OCI-M1 (cell line): Measurements from ENCODE around the gene RPUSD2.
"Not testable (repeated sequence)": the region's sequence is repeated elsewhere in the genome, so short reads cannot be mapped to it uniquely, and the experiment has no call there.

Experiments
- DNase-seq: peaks from one replicate; lab custom pipeline; 2025; lab: John Stamatoyannopoulos, UW

The RPUSD2 gene

DNA sequence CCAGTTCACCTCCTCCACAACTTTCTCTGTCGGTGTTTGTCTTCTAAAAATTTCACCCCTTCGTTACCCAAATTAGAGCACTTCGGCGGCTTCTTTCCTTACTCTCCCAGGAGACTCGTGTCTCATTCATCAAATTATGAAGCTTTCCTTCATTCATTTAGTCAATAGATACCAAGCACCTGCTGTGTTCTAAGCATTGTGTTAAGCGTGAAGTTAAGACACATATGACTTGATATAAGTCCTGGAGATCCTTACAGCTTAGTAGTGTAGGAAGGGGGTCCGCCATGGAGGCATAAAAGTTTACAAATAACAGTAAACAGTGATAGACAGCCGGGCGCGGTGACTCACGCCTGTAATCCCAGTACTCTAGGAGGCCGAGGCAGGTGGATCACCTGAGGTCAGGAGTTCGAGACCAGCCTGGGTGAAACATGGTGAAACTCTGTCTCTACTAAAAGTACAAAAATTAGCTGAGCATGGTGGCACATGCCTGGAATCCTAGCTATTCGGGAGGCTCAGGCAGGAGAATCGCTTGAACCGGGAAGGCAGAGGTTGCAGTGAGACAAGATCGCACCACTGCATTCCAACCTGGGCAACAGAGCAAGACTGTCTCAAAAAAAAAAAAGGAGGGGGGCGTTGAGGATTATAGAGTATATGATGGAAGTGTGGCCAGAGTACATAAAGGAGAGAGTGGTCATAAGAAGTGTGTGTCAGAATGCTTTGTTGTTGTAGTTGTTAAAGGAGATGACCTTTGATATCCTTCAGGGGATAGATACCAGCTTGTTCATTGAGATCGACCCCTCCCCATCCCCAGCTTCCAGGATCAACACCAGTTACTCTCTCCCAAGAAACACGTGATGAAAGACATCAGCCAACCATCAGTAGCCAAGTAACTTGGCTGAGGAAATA lies 3.5 kb upstream of the RPUSD2 start:
- no peak for DNase-seq

DNA sequence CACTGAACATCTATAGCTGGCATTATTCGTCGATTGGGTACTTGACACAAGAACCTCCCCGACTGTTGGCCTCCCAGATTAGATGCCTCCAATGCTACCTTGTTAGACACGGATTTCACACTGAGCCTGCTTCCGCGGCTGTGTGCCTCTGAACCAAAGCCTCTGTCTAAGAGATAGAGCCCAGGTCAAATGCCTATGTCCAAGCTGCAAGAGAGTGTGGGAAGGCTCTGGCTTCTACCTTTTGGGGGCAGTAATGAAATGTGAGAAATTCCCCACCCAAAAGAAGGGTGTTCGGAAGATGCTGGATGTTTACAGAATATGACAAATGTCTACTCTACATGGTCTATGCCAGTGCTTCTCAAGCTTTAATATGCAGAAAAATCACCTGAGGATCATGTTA lies 2.0 kb upstream of the RPUSD2 start:
- DNase-seq: peak; percentile 84

DNA sequence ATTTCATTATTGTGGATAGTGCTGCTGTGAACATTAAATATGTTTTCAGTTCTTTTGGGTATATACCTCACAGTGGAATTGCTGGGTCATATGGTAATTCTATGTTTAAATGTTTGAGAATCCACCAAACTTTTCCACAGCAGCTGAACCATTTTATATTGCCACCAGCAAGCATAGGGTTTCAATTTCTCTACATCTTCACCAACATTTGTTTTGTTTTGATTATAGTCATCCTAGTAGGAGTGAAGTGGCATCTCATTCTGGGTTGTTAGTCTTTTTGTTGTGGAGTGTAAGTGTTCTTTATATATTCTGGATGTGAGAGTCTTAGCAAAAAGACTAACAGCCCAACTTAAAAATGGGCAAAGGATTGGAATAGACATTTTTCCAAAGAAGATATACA lies 6.0 kb downstream of the RPUSD2 start:
- no peak for DNase-seq

- not testable (repeated sequence) for DNase-seq
These were observed 7.8 kb downstream of the RPUSD2 start for GRCh38 chr15:40576914-40577313.

DNA sequence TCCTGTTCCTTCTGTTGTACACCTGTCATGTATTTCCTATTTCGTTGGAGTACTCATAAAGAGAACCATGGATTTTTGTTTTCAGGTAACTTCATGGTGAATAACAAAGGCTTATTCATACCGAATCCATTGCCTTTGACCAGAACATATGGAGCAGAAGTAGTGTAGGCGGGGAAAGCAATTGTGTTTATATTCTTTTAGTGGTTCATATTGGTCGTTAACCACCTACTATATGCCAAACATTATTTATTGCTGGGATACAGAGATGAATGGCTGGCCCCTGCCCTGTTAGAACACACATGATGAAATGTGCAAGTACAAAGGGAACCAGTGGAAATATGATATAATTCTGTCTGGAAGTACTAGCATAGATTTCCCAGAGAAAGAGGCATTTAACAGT lies 9.8 kb downstream of the RPUSD2 start:
- no peak for DNase-seq

GRCh38 chr15:40581796-40582195 lies 12.7 kb downstream of the RPUSD2 start:
- not testable (repeated sequence) for DNase-seq

GRCh38 chr15:40582726-40583246 lies 13.7 kb downstream of the RPUSD2 start:
- DNase-seq: peak; percentile 93

DNA sequence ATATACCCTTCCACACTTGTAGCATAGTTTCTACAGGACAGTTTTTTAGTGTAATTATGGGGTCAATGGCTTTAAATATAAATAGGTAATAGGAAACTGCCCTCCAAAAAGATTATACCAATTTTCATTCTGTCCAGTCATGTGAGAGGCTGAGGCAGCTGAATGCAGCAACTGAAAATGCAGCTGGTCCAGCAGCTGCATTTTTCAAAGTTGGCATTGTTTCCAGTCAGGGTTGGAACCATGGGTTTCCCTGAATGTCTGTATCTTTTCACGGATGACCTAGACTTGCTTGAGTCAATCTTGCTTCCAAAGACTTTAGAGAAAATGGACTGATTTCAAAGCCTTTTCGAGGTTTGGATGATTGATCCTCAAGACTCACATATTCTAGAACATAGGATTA lies 15.1 kb downstream of the RPUSD2 start:
- DNase-seq: no peak

DNA sequence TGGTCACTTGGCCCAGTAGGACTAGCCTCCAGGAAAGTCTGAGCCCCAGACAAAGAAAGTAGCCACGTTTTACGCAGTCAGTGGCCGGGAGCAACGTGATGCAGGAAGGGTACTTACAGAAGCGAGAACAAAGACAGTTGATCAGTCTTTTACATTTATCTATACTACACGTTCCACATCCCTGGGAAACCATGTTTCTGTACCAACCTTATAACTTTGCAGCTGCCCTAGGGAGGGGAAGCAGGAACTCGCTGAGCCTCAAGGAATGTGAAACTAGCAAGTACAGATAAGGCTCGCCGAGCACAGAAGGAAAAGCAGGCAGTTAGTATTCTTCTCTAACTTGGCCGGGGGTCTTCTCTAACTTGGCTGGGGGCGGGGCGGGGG lies 21.6 kb downstream of the RPUSD2 start:
- peak; percentile 67 for DNase-seq

DNA sequence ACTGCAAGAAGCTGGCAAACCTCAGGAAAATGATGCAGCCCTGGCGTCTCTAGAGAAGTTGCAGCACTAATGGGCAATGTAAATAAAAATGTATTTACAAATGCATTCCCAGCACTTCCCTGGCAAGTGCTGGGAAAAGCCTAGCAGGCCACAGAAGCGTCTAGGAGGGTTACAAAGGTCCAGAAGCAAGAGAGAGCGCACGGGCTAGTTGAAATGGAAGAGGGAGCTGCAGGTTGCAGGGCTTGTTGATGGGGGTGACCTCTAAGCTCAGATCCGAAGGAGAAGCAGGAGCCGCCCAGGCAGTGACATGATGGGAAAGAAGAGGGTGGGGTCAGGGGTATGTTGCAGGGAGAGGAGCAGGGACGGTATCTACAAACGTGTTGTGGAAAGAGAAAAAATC lies 22.3 kb downstream of the RPUSD2 start:
- DNase-seq: no peak

- DNase-seq: peak; percentile 65
These were observed 24.1 kb downstream of the RPUSD2 start for GRCh38 chr15:40593165-40593564.

GRCh38 chr15:40593588-40594428 lies 24.7 kb downstream of the RPUSD2 start, which contains the start of gene KNL1:
KNL1 (plus strand) TSS chr15:40594249; CDS start chr15:40602932, 8,683 bp downstream.
- DNase-seq: peak; percentile 98

DNA sequence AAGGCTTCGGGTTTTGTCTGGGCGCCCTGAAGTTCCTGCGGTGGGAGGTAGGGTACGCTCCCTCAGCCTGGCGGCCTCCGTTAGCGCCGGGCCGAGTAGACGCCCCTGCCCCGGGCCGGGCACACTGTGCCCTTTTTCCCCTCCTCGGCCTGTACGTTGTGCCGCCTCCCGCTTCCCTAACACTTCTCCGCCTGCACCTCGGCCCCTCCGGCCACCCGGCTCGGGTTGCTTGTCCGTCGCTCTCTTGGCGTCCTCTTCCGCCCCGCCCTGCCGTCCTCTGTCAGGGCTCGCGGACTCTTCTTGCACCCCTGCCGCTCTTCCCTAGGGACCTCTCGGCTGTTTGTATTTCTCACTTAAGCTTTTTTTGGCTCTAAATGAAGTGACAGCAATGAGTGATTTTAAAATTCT lies 25.3 kb downstream of the RPUSD2 start:
- DNase-seq: peak; percentile 81

DNA sequence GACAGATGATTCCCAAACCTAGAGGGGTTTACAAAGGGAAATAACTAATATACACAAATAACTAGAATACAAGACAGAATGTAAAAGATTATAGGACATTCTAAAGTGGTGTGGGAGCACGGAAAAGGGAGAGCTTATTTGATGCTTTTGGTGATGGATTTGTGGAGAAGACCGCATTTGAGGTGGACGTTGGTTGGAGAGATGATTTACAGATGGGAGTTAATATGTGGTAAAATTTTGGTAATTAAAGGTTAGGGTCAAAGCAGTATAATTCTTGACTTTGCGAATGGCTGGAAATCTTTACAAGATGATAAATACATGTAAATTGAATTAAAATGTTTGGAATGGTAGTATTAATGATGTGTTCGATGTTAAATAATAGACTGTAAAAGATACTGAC lies 26.1 kb downstream of the RPUSD2 start:
- DNase-seq: no peak

DNA sequence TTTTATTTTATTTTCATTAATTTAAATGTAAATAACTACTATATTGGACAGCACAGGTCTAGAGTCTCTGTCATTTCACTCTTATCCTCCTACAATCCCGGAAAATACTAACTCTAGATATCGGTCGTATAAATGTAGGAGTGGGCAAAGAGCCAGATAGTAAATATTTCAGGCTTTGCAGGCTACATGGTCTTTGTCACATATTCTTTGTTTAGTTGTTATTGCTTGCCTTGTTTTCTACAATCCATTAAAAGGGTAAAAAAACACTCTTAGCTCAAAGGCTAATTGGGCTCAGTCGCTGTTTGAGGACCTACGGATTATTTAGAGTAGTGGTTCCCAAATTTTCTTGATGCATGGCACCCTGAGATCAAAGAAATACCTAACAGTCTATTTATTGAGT lies 26.7 kb downstream of the RPUSD2 start:
- DNase-seq: peak; percentile 24

DNA sequence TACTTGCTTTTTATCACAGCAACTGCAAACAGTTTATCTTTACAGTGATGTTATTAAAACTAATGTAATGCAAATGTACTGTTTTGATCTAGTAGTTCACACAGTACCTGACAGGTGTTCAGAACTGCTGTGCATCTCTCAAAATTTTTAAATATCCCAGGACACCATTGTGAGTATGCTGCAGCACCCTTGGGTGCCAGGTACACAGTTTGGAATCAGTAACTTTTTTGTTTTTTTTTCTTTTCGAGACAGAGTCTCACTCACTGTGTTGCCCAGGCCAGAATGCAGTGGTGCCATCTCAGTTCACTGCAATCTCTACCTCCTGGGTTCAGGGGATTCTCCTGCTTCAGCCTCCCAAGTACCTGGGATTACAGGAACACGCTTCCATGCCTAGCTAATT lies 27.9 kb downstream of the RPUSD2 start:
- no peak for DNase-seq

DNA sequence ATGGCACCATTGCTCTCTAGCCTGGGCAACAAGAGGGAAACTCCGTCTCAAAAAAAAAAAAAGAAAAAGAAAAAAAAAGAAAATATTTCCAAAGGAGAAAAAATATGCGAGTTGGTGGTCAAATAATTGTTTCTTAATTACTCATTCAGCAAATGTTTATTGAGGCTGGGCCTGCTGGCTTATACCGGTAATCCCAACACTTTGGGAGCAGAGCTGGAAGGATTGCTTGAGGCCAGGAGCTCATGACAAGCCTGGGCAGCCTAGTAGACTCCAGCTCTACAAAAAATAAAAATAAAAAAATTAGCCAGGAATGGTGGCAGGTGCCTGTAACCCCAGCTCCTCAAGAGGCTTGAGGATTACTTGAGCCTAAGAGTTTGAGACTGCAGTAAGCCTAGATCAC lies 29.0 kb downstream of the RPUSD2 start:
- no peak for DNase-seq

DNA sequence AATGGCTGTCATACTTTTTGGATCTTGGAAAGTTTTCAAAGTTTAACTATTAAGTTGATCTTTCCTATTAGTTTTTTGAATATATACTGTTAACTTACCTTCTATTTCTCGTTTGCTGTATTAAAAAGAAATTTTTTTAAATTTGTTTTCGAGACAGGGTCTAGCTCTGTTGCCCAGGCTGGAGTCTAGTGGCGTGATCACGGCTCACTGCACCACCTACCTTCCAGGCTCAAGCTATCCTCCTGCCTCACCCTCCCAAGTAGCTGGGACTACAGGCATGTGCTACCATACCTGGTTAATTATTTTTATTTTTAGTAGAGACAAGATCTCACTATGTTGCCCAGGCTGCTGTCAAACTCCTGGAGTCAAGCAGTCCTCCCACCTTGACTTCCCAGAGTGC lies 29.6 kb downstream of the RPUSD2 start:
- no peak for DNase-seq

DNA sequence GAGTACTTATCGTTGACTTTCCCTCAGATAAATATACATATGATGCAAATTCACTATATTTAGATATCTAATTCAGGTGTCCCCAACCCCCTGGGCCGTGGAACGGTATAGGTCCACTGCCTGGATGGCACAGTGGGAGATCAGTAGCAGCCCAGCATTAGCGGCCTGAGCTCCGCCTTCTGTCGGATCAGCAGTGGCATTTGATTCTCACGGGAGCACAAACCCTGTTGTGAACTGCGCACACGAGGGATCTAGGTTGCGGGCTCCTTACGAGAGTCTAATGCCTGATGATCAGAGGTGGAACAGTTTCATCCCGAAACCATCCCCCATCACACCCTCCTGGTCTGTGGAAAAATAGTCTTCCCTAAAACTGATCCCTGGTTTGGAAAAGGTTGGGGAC lies 31.9 kb downstream of the RPUSD2 start:
- no peak for DNase-seq

GRCh38 chr15:40603935-40604334 lies 34.8 kb downstream of the RPUSD2 start:
- no peak for DNase-seq

DNA sequence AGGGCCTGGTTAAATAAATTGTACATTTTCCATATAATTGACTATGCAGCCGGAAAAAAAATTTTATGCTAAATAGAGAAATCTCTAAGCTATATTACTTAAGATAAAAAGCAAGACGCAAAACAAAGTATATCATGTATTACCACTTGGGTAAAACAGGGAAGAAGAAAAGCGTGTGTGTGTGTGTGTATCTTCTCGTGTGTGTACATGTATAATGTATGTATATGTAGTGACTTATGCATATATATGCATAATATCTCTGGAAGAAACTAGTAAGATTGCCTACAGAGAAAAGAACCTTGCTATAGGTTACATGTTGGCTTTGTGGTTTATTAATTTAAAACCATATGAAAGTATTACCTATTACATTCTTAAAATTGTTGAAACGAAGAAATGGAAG lies 44.0 kb downstream of the RPUSD2 start:
- DNase-seq: no peak

- DNase-seq: peak; percentile 7
These were observed 48.9 kb downstream of the RPUSD2 start for GRCh38 chr15:40618023-40618422.

- DNase-seq: no peak
These were observed 49.8 kb downstream of the RPUSD2 start for GRCh38 chr15:40618906-40619305.
